ENCODE measurements around the gene ANK3. TPM values are rescaled to one million over a fixed set of nuclear protein-coding genes. Genes with fewer than 3 reads are reported as not detected.

ANK3 gene
- total and polyA plus RNA-seq, 8 donors = 3.6 to 115 (median 31.1) TPM

DNA sequence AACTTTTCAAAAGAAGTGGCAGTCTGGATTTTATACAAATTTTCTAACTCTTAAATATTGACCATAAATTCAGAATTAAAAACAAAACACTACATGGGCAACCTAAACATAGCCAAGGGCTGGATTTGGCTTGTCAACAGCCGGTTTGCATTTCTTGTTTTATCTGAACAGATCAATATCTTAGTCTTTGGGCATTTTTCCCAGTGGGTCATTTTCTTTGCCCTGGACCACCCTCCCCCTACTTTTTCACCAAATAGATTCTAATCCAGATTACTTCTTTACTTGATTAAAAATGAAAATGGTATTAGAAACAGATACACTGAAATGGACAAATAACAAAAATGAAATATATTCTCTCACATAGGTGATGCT, 189.0 kb downstream of the ANK3 start:
- Histone ChIP-seq H3K4me1 (peaks cover 0 to 4% (median 0%) of the 10 kb centered on the region in 4 donors), H3K4me3 (no peak overlapping the region), H3K27me3 (no peaks in the 10 kb centered on the region), H3K9me3 (no peaks in the 10 kb centered on the region), H3K27ac (no peak overlapping the region), H3K36me3 (peaks cover 0 to 20% (median 3%) of the 10 kb centered on the region in 4 donors)
- DNase-seq = no peak
- WGBS, 5 donors = 67 to 90% (median 79%) methylated on average over 1 of the region's 1 CpG
- intact Hi-C loops (cut with DNase I; ENCODE audit: low total_unique reads) = loop anchor here (10.0 kb wide), 1 partner anchor 86 kb away; no protein-coding TSS in a partner anchor
- TF ChIP-seq POLR2A (IDR thresholded peaks at IDR 0.05) = no peak
- TF ChIP-seq POLR2AphosphoS5 (IDR thresholded peaks at IDR 0.05) = no peak
- TF ChIP-seq CTCF (IDR thresholded peaks at IDR 0.05) = no peak
- no peak for TF ChIP-seq EP300 (IDR thresholded peaks at IDR 0.05)

DNA sequence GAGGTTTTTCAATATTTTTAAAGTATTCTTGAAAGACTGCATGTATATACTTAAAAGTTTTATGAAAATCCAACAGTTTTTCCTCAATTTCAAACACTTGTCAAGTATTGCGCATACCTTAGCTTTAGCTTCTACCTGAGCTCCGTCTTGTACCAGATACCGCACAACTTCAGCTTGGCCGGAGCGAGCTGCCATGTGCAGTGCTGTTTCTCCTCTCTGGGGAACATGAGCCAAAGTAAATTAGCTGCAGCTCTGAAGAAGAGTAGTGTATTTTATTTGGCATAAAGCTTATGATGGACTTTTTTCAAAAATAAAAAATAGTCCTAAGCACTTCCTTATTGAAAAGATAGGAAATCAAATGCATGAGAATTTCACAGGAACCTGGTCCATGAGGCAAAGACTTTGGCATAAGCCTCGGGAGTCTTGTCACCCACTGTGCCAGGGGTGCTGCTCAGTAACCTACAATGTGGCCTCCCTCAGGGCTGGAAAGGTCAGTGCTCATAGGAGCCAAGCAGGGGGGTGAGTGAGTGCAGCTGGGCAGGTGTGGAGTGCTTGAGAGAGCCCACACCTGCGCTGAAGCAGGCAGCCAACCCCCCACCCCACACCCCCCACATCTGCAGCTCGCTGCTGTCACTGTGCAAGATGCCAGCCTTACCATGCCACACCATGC, 189.5 kb downstream of the ANK3 start:
- no peak overlapping the region for H3K27ac ChIP-seq
- no peaks in the 10 kb centered on the region for H3K27me3 ChIP-seq
- peaks cover 0 to 24% (median 3%) of the 10 kb centered on the region in 4 donors for H3K36me3 ChIP-seq
- WGBS, 5 donors = 75 to 84% (median 79%) methylated on average over 6 to 8 of the region's 8 CpGs
- H3K4me3 ChIP-seq = no peak overlapping the region
- H3K4me1 ChIP-seq = peaks cover 0 to 4% (median 0%) of the 10 kb centered on the region in 4 donors
- no peak for DNase-seq
- intact Hi-C loops (cut with DNase I; ENCODE audit: low total_unique reads) = loop anchor here (10.0 kb wide), 1 partner anchor 85 kb away; no protein-coding TSS in a partner anchor
- no peaks in the 10 kb centered on the region for H3K9me3 ChIP-seq
- TF ChIP-seq CTCF (IDR thresholded peaks at IDR 0.05) (no peak), POLR2A (IDR thresholded peaks at IDR 0.05) (no peak), EP300 (IDR thresholded peaks at IDR 0.05) (no peak), POLR2AphosphoS5 (IDR thresholded peaks at IDR 0.05) (no peak)

DNA sequence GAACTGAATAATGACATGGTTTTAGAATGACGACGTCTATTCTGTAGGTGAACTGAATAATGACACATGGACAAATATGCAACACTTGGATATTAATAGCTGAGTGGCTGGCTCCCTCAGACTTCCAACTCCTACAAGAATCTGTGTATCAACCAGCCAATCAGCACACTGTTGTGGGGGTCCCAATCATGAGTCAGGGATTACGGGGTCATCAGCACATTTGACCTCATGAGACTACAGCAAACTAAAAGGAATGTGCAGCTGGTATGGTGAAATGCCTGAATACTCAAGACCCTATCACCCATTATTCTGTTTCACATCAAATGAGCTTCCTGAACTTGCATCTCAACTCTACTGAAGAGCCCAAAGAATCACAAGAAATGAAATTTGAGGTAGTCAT, 192.5 kb downstream of the ANK3 start:
- no peak overlapping the region for H3K27ac ChIP-seq
- intact Hi-C loops (cut with DNase I; ENCODE audit: low total_unique reads) = no loop called here
- TF ChIP-seq POLR2AphosphoS5 (IDR thresholded peaks at IDR 0.05) = no peak
- TF ChIP-seq CTCF (IDR thresholded peaks at IDR 0.05) = no peak
- TF ChIP-seq POLR2A (IDR thresholded peaks at IDR 0.05) = no peak

GRCh38 chr10:60194421-60194820, 195.3 kb downstream of the ANK3 start:
- no peaks in the 10 kb centered on the region for H3K4me1 ChIP-seq
- intact Hi-C loops (cut with DNase I; ENCODE audit: low total_unique reads) = no loop called here
- peaks cover 0 to 28% (median 3%) of the 10 kb centered on the region in 4 donors for H3K36me3 ChIP-seq
- TF ChIP-seq CTCF (IDR thresholded peaks at IDR 0.05) (no peak), POLR2AphosphoS5 (IDR thresholded peaks at IDR 0.05) (no peak), EP300 (IDR thresholded peaks at IDR 0.05) (no peak), POLR2A (IDR thresholded peaks at IDR 0.05) (no peak)
- no peak overlapping the region for H3K27ac ChIP-seq
- no peak for DNase-seq
- no peaks in the 10 kb centered on the region for H3K27me3 ChIP-seq
- H3K4me3 ChIP-seq = no peak overlapping the region
- no peaks in the 10 kb centered on the region for H3K9me3 ChIP-seq

More for the DNA sequence above, 192.5 kb downstream of the ANK3 start:
- H3K9me3 ChIP-seq = no peaks in the 10 kb centered on the region
- H3K27me3 ChIP-seq = no peaks in the 10 kb centered on the region
- H3K4me1 ChIP-seq = peaks cover 0 to 4% (median 0%) of the 10 kb centered on the region in 4 donors
- peaks cover 0 to 28% (median 3%) of the 10 kb centered on the region in 4 donors for H3K36me3 ChIP-seq
- no peak overlapping the region for H3K4me3 ChIP-seq
- WGBS, 5 donors = 62 to 77% (median 70%) methylated on average over 3 of the region's 3 CpGs
- no peak for DNase-seq
